GM23248 (cell line): ENCODE measurements around the gene SERPINB8. TPM values are rescaled to one million over a fixed set of nuclear protein-coding genes. Genes with fewer than 3 reads are reported as not detected.
A peak's percentile ranks its signal among the peaks of the same experiment; 100 is the strongest.
"Not testable (repeated sequence)": the region's sequence is repeated elsewhere in the genome, so short reads cannot be mapped to it uniquely, and the experiment has no call there.

ENCODE experiments used
- DNase-seq: peaks from one replicate; pipeline ENCODE4 v3.0.0-alpha.2; 2015
- H2AFZ ChIP-seq: fragments of 200-600 bp; sonication (generic); 2 replicates; pipeline ENCODE4 v1.6.1; 2016; ENCODE audit warnings: antibody characterized with exemption
- H3F3A ChIP-seq: fragments of 200-600 bp; sonication (generic); 2 replicates; pipeline ENCODE4 v1.6.1; 2016; ENCODE audit warnings: mild to moderate bottlenecking, antibody characterized with exemption, mixed run types; ENCODE audit not compliant: insufficient read depth
- H3K27ac ChIP-seq: fragments of 200-600 bp; sonication (generic); 2 replicates; pipeline ENCODE4 v1.5.1; 2016; ENCODE audit warnings: mild to moderate bottlenecking
- H3K27me3 ChIP-seq: fragments of 200-600 bp; sonication (generic); replicated peaks from 2 replicates; pipeline ENCODE4 v1.6.1; 2016; ENCODE audit warnings: mild to moderate bottlenecking; ENCODE audit not compliant: insufficient read depth
- H3K36me3 ChIP-seq: fragments of 200-600 bp; sonication (generic); 2 replicates; pipeline ENCODE4 v1.6.1; 2016; ENCODE audit warnings: low read depth, mild to moderate bottlenecking
- H3K4me1 ChIP-seq: fragments of 200-600 bp; sonication (generic); 2 replicates; pipeline ENCODE4 v1.6.1; 2016; ENCODE audit warnings: mild to moderate bottlenecking; ENCODE audit not compliant: insufficient read depth
- H3K4me2 ChIP-seq: fragments of 200-600 bp; sonication (generic); one replicate; pipeline ENCODE4 v1.6.1; 2016; ENCODE audit warnings: mild to moderate bottlenecking; ENCODE audit not compliant: unreplicated experiment
- H3K4me3 ChIP-seq: fragments of 200-600 bp; sonication (generic); 2 replicates; pipeline ENCODE4 v1.5.1; 2016; ENCODE audit warnings: mild to moderate bottlenecking
- H3K79me2 ChIP-seq: fragments of 200-600 bp; sonication (generic); 2 replicates; pipeline ENCODE4 v1.6.1; 2016; ENCODE audit warnings: mild to moderate bottlenecking; ENCODE audit not compliant: insufficient read depth
- H3K9ac ChIP-seq: fragments of 200-600 bp; sonication (generic); 2 replicates; pipeline ENCODE4 v1.6.1; 2016; ENCODE audit warnings: mild to moderate bottlenecking
- H3K9me2 ChIP-seq: fragments of 200-600 bp; sonication (generic); 2 replicates; pipeline ENCODE4 v1.6.1; 2016; ENCODE audit warnings: mixed run types, mild to moderate bottlenecking, moderate library complexity; ENCODE audit not compliant: insufficient read depth
- H3K9me3 ChIP-seq: fragments of 200-600 bp; sonication (generic); one replicate; pipeline ENCODE4 v1.6.1; 2017; ENCODE audit warnings: low read depth
- H4K20me1 ChIP-seq: fragments of 200-600 bp; sonication (generic); 2 replicates; pipeline ENCODE4 v1.6.0; 2016; ENCODE audit not compliant: insufficient read depth
- EZH2 ChIP-seq: fragments of 200-600 bp; sonication (generic); IDR thresholded peaks from 2 replicates; pipeline ENCODE4 v1.6.1; 2018; ENCODE audit warnings: antibody characterized with exemption, mild to moderate bottlenecking; ENCODE audit not compliant: insufficient read depth, poor library complexity, severe bottlenecking
- EZH2phosphoT487 ChIP-seq: fragments of 200-600 bp; sonication (generic); IDR thresholded peaks from 2 replicates; pipeline ENCODE4 v1.6.1; 2018; ENCODE audit warnings: antibody characterized with exemption, moderate library complexity, mild to moderate bottlenecking, low read depth; ENCODE audit not compliant: insufficient read depth
- WGBS, 2 experiments: methylation state at CpG; one replicate each; pipeline ENCODE4 v1.1.6; 2015 to 2017; ENCODE audit warnings: low lambda C conversion rate in 2 of 2, low coverage in 1 of 2; ENCODE audit errors: missing lambda C conversion rate in 2 of 2; 5-methylcytosine and 5-hydroxymethylcytosine counted together
- in situ Hi-C: fragments of 300-500 bp; cut with MboI; formaldehyde crosslinking; loops from 2 replicates; pipeline ENCODE4 v1.15.0; 2020
- polyA plus RNA-seq: library from polyadenylated mRNA; unstranded; fragments of >200 nt; fragmentation: Nextera tagmentation; extraction: Ambion mirVana; gene quantifications from 2 replicates; pipeline ENCODE4 v1.2.1, GENCODE V29; 2016
- total RNA-seq: library from RNA; depleted of rRNA; stranded (reverse); fragments of >200 nt; shearing (Covaris generic); gene quantifications from 2 replicates; pipeline ENCODE4 v1.2.3, GENCODE V29; 2014

SERPINB8 gene
- total and polyA plus RNA-seq, 2 experiments from 2014 or later: 21.2 to 57.3 TPM

- H3K27ac ChIP-seq: no peak overlapping the region
- no peaks in the 10 kb centered on the region for H3K4me1 ChIP-seq
- H3F3A ChIP-seq: no peaks in the 10 kb centered on the region
- in situ Hi-C loops: loop anchor here (10.0 kb wide), 1 partner anchor 86 kb away; no protein-coding TSS in a partner anchor
- H3K36me3 ChIP-seq: no peaks in the 10 kb centered on the region
- H3K27me3 ChIP-seq: no peaks in the 10 kb centered on the region
- no peaks in the 10 kb centered on the region for H3K9me2 ChIP-seq
- no peak for DNase-seq
- WGBS, 2 experiments: 88 to 96% methylated on average over 3 of the region's 3 CpGs
- no peak overlapping the region for H3K9ac ChIP-seq
- no peak for TF ChIP-seq EZH2phosphoT487
- H3K4me3 ChIP-seq: no peak overlapping the region
- H2AFZ ChIP-seq: no peak overlapping the region
- H4K20me1 ChIP-seq: no peaks in the 10 kb centered on the region
- no peak overlapping the region for H3K4me2 ChIP-seq
- no peaks in the 10 kb centered on the region for H3K79me2 ChIP-seq
- H3K9me3 ChIP-seq: no peaks in the 10 kb centered on the region
These were observed 39.0 kb upstream of the SERPINB8 start for GRCh38 chr18:63930773-63931354.

GRCh38 chr18:63936156-63936931 lies 33.5 kb upstream of the SERPINB8 start:
- Histone ChIP-seq H4K20me1 (no peaks in the 10 kb centered on the region), H3K79me2 (no peaks in the 10 kb centered on the region), H3K4me2 (peak overlapping the region; percentile 87), H3K27me3 (no peaks in the 10 kb centered on the region), H3K9me2 (no peaks in the 10 kb centered on the region), H3K27ac (no peak overlapping the region), H3K36me3 (no peaks in the 10 kb centered on the region), H3F3A (0 out of 2 replicates have a peak, but pooled peaks cover 12% of the 10 kb centered on the region), H3K4me1 (no peaks in the 10 kb centered on the region), H3K9ac (peak overlapping the region; percentile 75), H3K4me3 (peak overlapping the region; percentile 86), H2AFZ (peak overlapping the region; percentile 99), H3K9me3 (no peaks in the 10 kb centered on the region)
- 1 to 4% methylated on average over 40 to 54 of the region's 54 CpGs for WGBS, 2 experiments
- DNase-seq: peak; percentile 92
- TF ChIP-seq EZH2phosphoT487: no peak
- no peak for TF ChIP-seq EZH2
- in situ Hi-C loops: loop anchor here (10.0 kb wide), 1 partner anchor 92 kb away; no protein-coding TSS in a partner anchor

- H2AFZ ChIP-seq: peak overlapping the region; percentile 99
- H3K4me1 ChIP-seq: no peaks in the 10 kb centered on the region
- no peak for DNase-seq
- no peaks in the 10 kb centered on the region for H3K9me2 ChIP-seq
- no peaks in the 10 kb centered on the region for H3K79me2 ChIP-seq
- H3K36me3 ChIP-seq: no peaks in the 10 kb centered on the region
- H4K20me1 ChIP-seq: no peaks in the 10 kb centered on the region
- H3F3A ChIP-seq: 0 out of 2 replicates have a peak, but pooled peaks cover 12% of the 10 kb centered on the region
- 38 to 45% methylated on average over 19 of the region's 19 CpGs for WGBS, 2 experiments
- peak overlapping the region; percentile 87 for H3K4me2 ChIP-seq
- no peaks in the 10 kb centered on the region for H3K27me3 ChIP-seq
- H3K9ac ChIP-seq: peak overlapping the region; percentile 75
- H3K4me3 ChIP-seq: peak overlapping the region; percentile 86
- no peak for TF ChIP-seq EZH2
- TF ChIP-seq EZH2phosphoT487: no peak
- H3K9me3 ChIP-seq: no peaks in the 10 kb centered on the region
- H3K27ac ChIP-seq: no peak overlapping the region
- in situ Hi-C loops: loop anchor here (10.0 kb wide), 1 partner anchor 92 kb away; no protein-coding TSS in a partner anchor
These were observed 32.9 kb upstream of the SERPINB8 start for GRCh38 chr18:63936932-63937393.

- H3K9me3 ChIP-seq: no peaks in the 10 kb centered on the region
- WGBS, 2 experiments: 88 to 94% methylated on average over 8 of the region's 8 CpGs
- in situ Hi-C loops: no loop called here
These were observed 29.9 kb upstream of the SERPINB8 start for GRCh38 chr18:63940008-63940407.

GRCh38 chr18:63940543-63941050 lies 29.3 kb upstream of the SERPINB8 start:
- H3K4me3 ChIP-seq, in situ Hi-C loops, H3K4me1 ChIP-seq, H3K4me2 ChIP-seq, H3K27ac ChIP-seq, H3K36me3 ChIP-seq, H3K9me2 ChIP-seq, H3K9ac ChIP-seq, H3K9me3 ChIP-seq, DNase-seq, H4K20me1 ChIP-seq, H2AFZ ChIP-seq, H3K79me2 ChIP-seq, H3K27me3 ChIP-seq: not testable (repeated sequence)
- 75 to 77% methylated on average over 17 of the region's 17 CpGs for WGBS, 2 experiments
- 0 out of 2 replicates have a peak, but pooled peaks cover 12% of the 10 kb centered on the region for H3F3A ChIP-seq

More at GRCh38 chr18:63940008-63940407, 29.9 kb upstream of the SERPINB8 start:
- H3K27me3 ChIP-seq: no peaks in the 10 kb centered on the region
- no peaks in the 10 kb centered on the region for H3K36me3 ChIP-seq
- no peaks in the 10 kb centered on the region for H3K4me1 ChIP-seq
- H3K27ac ChIP-seq: no peak overlapping the region
- 0 out of 2 replicates have a peak, but pooled peaks cover 12% of the 10 kb centered on the region for H3F3A ChIP-seq
- no peak overlapping the region for H3K4me3 ChIP-seq
- DNase-seq: no peak
- TF ChIP-seq EZH2phosphoT487: no peak
- no peak for TF ChIP-seq EZH2
- H4K20me1 ChIP-seq: no peaks in the 10 kb centered on the region
- H3K9ac ChIP-seq: no peak overlapping the region
- H3K9me2 ChIP-seq: no peaks in the 10 kb centered on the region
- no peak overlapping the region for H2AFZ ChIP-seq
- H3K4me2 ChIP-seq: no peak overlapping the region
- H3K79me2 ChIP-seq: no peaks in the 10 kb centered on the region
